PC-9 (cell line): ENCODE measurements around the gene SH2D5. TPM values are rescaled to one million over a fixed set of nuclear protein-coding genes. Genes with fewer than 3 reads are reported as not detected.

Experiments used
- BruUV-seq: library from RNA; stranded (reverse); fragments of 400-500 nt; replicated peaks from 2 replicates; lab custom pipeline; 2021; lab: Mats Ljungman, UMichigan
- CTCF ChIA-PET: fragments of 300-600 bp; sonication (Branson Sonifier 250); formaldehyde crosslinking; loops from one replicate; lab custom pipeline; 2022; ENCODE audit warnings: antibody characterized with exemption; lab: Charles Lee
- POLR2A ChIA-PET: fragments of 300-600 bp; sonication (Branson Sonifier 250); formaldehyde crosslinking; loops from one replicate; lab custom pipeline; 2022; ENCODE audit warnings: antibody characterized with exemption; ENCODE audit not compliant: unreplicated experiment; lab: Charles Lee
- DNase-seq, 2 experiments: peaks; one replicate each; pipeline versions ENCODE4 v3.0.0 to v3.0.0-alpha.2; 2015 to 2022; ENCODE audit warnings: mixed read lengths in 1 of 2
- H2AFZ ChIP-seq: fragments of 200-600 bp; sonication (generic); 2 replicates; pipeline ENCODE4 v1.8.1; 2017; ENCODE audit warnings: antibody characterized with exemption
- H3F3A ChIP-seq: fragments of 200-600 bp; sonication (generic); 2 replicates; pipeline ENCODE4 v1.8.1; 2017; ENCODE audit warnings: antibody characterized with exemption, mild to moderate bottlenecking, low read depth; ENCODE audit not compliant: insufficient read depth
- H3K27ac ChIP-seq: fragments of 200-600 bp; sonication (generic); 2 replicates; pipeline ENCODE4 v1.6.1; 2016; ENCODE audit warnings: mixed run types
- H3K27me3 ChIP-seq: fragments of 200-600 bp; sonication (generic); 2 replicates; pipeline ENCODE4 v1.6.1; 2016; ENCODE audit warnings: low read depth, mixed run types; ENCODE audit not compliant: insufficient read depth
- H3K36me3 ChIP-seq: fragments of 200-600 bp; sonication (generic); 2 replicates; pipeline ENCODE4 v1.6.1; 2016; ENCODE audit warnings: low read depth, mixed run types
- H3K4me1 ChIP-seq: fragments of 200-600 bp; sonication (generic); replicated peaks from 2 replicates; pipeline ENCODE4 v1.6.1; 2016; ENCODE audit warnings: mixed run types; ENCODE audit not compliant: insufficient read depth
- H3K4me2 ChIP-seq: fragments of 200-600 bp; sonication (generic); 2 replicates; pipeline ENCODE4 v1.6.1; 2017; ENCODE audit warnings: mixed run types
- H3K4me3 ChIP-seq: fragments of 200-600 bp; sonication (generic); 2 replicates; pipeline ENCODE4 v1.6.1; 2016; ENCODE audit warnings: mixed run types
- H3K79me2 ChIP-seq: fragments of 200-600 bp; sonication (generic); 2 replicates; pipeline ENCODE4 v1.6.1; 2017; ENCODE audit warnings: low read depth, mixed run types
- H3K9me2 ChIP-seq: fragments of 200-600 bp; sonication (generic); 2 replicates; pipeline ENCODE4 v1.8.1; 2017; ENCODE audit warnings: mild to moderate bottlenecking; ENCODE audit not compliant: insufficient read depth
- H3K9me3 ChIP-seq: fragments of 200-600 bp; sonication (generic); 2 replicates; pipeline ENCODE4 v1.8.1; 2016; ENCODE audit warnings: low read depth; ENCODE audit not compliant: insufficient read depth
- H4K20me1 ChIP-seq: fragments of 200-600 bp; sonication (generic); 2 replicates; pipeline ENCODE4 v1.8.1; 2017; ENCODE audit not compliant: insufficient read depth
- EZH2 ChIP-seq: fragments of 200-600 bp; sonication (generic); IDR thresholded peaks from 2 replicates; pipeline ENCODE4 v1.8.0; 2017; ENCODE audit warnings: antibody characterized with exemption, low read depth
- intact Hi-C: fragments of 100-400 bp; cut with micrococcal nuclease; formaldehyde crosslinking; loops from one replicate; pipeline ENCODE4 v1.10.0; 2022; ENCODE audit not compliant: unreplicated experiment
- total RNA-seq: library from RNA; stranded (reverse); gene quantifications from 2 replicates; pipeline ENCODE4 v1.2.3, GENCODE V29; 2021
- TF ChIP-seq, protein P1 (sequence below): fragments of 200-600 bp; sonication (generic); conservative IDR thresholded peaks from 2 replicates; pipeline ENCODE4 v1.6.1; 2017; ENCODE audit warnings: mixed run types, antibody characterized with exemption, mild to moderate bottlenecking, moderate library complexity

Gene SH2D5
- total RNA-seq, 1 experiment from 2014 or later: 1.5 TPM

DNA sequence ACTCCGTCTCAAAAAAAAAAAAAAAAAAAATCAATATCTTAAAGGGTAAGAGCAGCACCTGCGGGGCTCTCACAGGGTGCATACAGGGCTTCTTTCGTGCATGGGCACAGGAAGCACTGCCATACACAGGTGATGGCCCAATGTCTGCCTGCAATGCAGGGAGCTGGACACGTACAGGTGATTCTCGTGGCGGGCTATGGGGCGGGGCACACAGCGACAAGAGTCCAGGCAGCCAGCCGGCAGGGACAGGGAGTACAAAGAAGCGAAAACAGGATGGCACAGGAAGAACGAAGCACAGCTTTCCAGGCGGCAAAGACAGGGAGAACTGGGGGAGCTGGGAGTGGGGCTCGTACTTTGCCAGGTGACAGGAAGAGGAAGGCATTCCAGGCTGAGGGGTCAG lies 16.3 kb downstream of the SH2D5 start:
- no peak overlapping the region for H3K4me2 ChIP-seq
- CTCF ChIA-PET: no interaction called here

DNA sequence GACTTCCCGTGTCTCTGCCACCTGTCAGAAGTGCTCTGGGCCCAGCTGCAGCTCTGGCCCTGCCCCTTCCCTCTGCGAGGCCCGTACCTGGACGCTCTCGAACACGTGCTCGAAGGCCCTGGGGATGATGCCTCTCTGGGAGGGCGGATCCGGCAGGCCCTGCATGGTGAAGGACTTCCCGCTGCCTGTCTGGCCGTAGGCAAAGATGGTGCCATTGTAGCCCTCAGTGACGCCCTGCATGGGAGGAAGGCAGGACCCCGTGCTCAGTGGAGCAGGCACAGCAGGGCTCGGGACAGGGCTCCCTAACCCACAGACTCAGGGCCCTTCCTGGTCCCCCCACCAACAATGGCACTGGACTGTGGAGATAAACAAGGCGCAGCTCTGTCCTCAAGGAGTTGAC lies 17.1 kb downstream of the SH2D5 start:
- POLR2A ChIA-PET: no interaction called here
- no peak overlapping the region for H3K4me2 ChIP-seq
- no peaks in the 10 kb centered on the region for H3K9me2 ChIP-seq
- DNase-seq: no peak
- no peaks in the 10 kb centered on the region for H3K9me3 ChIP-seq
- no peaks in the 10 kb centered on the region for H3K4me1 ChIP-seq
- no peak overlapping the region for H3K27ac ChIP-seq
- H3K27me3 ChIP-seq: no peaks in the 10 kb centered on the region
- intact Hi-C loops: no loop called here
- TF ChIP-seq, protein P1, sequence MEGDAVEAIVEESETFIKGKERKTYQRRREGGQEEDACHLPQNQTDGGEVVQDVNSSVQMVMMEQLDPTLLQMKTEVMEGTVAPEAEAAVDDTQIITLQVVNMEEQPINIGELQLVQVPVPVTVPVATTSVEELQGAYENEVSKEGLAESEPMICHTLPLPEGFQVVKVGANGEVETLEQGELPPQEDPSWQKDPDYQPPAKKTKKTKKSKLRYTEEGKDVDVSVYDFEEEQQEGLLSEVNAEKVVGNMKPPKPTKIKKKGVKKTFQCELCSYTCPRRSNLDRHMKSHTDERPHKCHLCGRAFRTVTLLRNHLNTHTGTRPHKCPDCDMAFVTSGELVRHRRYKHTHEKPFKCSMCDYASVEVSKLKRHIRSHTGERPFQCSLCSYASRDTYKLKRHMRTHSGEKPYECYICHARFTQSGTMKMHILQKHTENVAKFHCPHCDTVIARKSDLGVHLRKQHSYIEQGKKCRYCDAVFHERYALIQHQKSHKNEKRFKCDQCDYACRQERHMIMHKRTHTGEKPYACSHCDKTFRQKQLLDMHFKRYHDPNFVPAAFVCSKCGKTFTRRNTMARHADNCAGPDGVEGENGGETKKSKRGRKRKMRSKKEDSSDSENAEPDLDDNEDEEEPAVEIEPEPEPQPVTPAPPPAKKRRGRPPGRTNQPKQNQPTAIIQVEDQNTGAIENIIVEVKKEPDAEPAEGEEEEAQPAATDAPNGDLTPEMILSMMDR: no peak
- TF ChIP-seq EZH2: no peak
- no peak overlapping the region for H3K4me3 ChIP-seq
- H3K36me3 ChIP-seq: no peaks in the 10 kb centered on the region
- H3K79me2 ChIP-seq: no peaks in the 10 kb centered on the region
- CTCF ChIA-PET: no interaction called here
- no peaks in the 10 kb centered on the region for H4K20me1 ChIP-seq
- BruUV-seq: no TSS peak
- no peak overlapping the region for H2AFZ ChIP-seq
- no peaks in the 10 kb centered on the region for H3F3A ChIP-seq

More for the DNA sequence above, 16.3 kb downstream of the SH2D5 start:
- TSS peak; percentile 36 for BruUV-seq
- Histone ChIP-seq H3K9me3 (no peaks in the 10 kb centered on the region), H3K9me2 (no peaks in the 10 kb centered on the region), H4K20me1 (no peaks in the 10 kb centered on the region), H3K4me1 (no peaks in the 10 kb centered on the region), H3K27me3 (no peaks in the 10 kb centered on the region), H3F3A (no peaks in the 10 kb centered on the region), H3K79me2 (no peaks in the 10 kb centered on the region), H2AFZ (no peak overlapping the region), H3K27ac (no peak overlapping the region), H3K4me3 (no peak overlapping the region), H3K36me3 (no peaks in the 10 kb centered on the region)
- TF ChIP-seq, protein P1: no peak
- TF ChIP-seq EZH2: no peak
- POLR2A ChIA-PET: interaction anchor here (0.7 kb wide), 1 partner anchor 465 kb away, joined by 16 read pairs; no protein-coding TSS in a partner anchor
- intact Hi-C loops: no loop called here
- no peak for DNase-seq

DNA sequence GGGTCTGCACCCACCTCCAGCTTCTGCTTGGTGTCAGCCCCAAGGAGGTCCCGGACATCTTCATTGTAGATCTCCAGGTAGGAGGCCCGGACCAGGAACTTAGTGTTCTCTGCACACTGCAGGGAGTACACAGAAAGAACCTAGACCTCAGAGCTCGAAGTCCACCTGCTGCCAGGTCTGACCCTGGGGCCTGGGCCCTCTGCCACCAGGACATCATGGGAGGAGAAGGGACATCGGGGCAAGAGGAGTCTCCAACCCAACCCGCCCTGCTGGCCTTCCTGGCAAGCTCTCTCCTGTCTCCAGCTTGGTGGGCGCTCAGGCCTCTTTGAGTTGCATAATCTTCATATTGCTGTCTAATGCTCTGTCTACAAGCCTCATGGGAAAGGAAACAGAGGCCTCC lies 19.1 kb downstream of the SH2D5 start:
- ChIA-PET CTCF (no interaction called here), POLR2A (interaction anchor here (0.6 kb wide), 1 partner anchor 134 kb away, joined by 5 read pairs; no protein-coding TSS in a partner anchor)
- H2AFZ ChIP-seq: no peak overlapping the region
- no peak overlapping the region for H3K4me2 ChIP-seq
- DNase-seq: no peak
- H3K27ac ChIP-seq: no peak overlapping the region
- no peak overlapping the region for H3K4me3 ChIP-seq
- TF ChIP-seq, protein P1: no peak
- TF ChIP-seq EZH2: no peak
- H3K9me3 ChIP-seq: no peaks in the 10 kb centered on the region
- no peaks in the 10 kb centered on the region for H3K79me2 ChIP-seq
- H3F3A ChIP-seq: no peaks in the 10 kb centered on the region
- no peaks in the 10 kb centered on the region for H3K9me2 ChIP-seq
- no peaks in the 10 kb centered on the region for H3K36me3 ChIP-seq
- no peaks in the 10 kb centered on the region for H3K4me1 ChIP-seq
- intact Hi-C loops: no loop called here
- no TSS peak for BruUV-seq
- H4K20me1 ChIP-seq: no peaks in the 10 kb centered on the region
- no peaks in the 10 kb centered on the region for H3K27me3 ChIP-seq
